ENCODE results near the gene CUBN.

Gene CUBN

GRCh38 chr10:16795410-16796073 is 334.1 kb downstream of the CUBN start:
- no peaks in the 10 kb centered on the region for H3K9me3 ChIP-seq
- no peaks in the 10 kb centered on the region for H3K27me3 ChIP-seq (ENCODE audit: low read depth)
- peaks cover 4% of the 10 kb centered on the region; the same call in 1 of the 2 replicates for H3K4me1 ChIP-seq
- no peaks in the 10 kb centered on the region for H3K36me3 ChIP-seq (replicated peaks)
- no peak overlapping the region for H3K4me3 ChIP-seq
- DNase-seq (ENCODE audit: low spot score in 2 of 2): no peak
- in situ Hi-C loops (cut with MboI; ENCODE audit: low sequenced_read_pairs): loop anchor here (25.0 kb wide), 2 partner anchors 683 to 908 kb away; no protein-coding TSS in a partner anchor

GRCh38 chr10:16794005-16794404 is 335.6 kb downstream of the CUBN start:
- no peaks in the 10 kb centered on the region for H3K36me3 ChIP-seq (replicated peaks)
- no peak for DNase-seq (ENCODE audit: low spot score in 2 of 2)
- in situ Hi-C loops (cut with MboI; ENCODE audit: low sequenced_read_pairs): loop anchor here (25.0 kb wide), 2 partner anchors 682 to 907 kb away; no protein-coding TSS in a partner anchor
- no peaks in the 10 kb centered on the region for H3K9me3 ChIP-seq
- no peak overlapping the region for H3K4me3 ChIP-seq
- H3K27me3 ChIP-seq (ENCODE audit: low read depth): no peaks in the 10 kb centered on the region
- H3K4me1 ChIP-seq: no peaks in the 10 kb centered on the region

GRCh38 chr10:16792675-16793074 is 336.9 kb downstream of the CUBN start:
- Histone ChIP-seq H3K9me3 (no peaks in the 10 kb centered on the region), H3K36me3 (replicated peaks) (no peaks in the 10 kb centered on the region; the same call in 1 of the 2 replicates), H3K4me3 (no peak overlapping the region), H3K27me3 (ENCODE audit: low read depth) (no peaks in the 10 kb centered on the region), H3K4me1 (no peaks in the 10 kb centered on the region)
- no peak for DNase-seq (ENCODE audit: low spot score in 2 of 2)
- in situ Hi-C loops (cut with MboI; ENCODE audit: low sequenced_read_pairs): loop anchor here (25.0 kb wide), 2 partner anchors 680 to 905 kb away; no protein-coding TSS in a partner anchor

- no peak for DNase-seq (ENCODE audit: low spot score in 2 of 2)
- Histone ChIP-seq H3K36me3 (replicated peaks) (no peaks in the 10 kb centered on the region; the same call in 1 of the 2 replicates), H3K27me3 (ENCODE audit: low read depth) (no peaks in the 10 kb centered on the region), H3K4me1 (no peaks in the 10 kb centered on the region), H3K9me3 (no peaks in the 10 kb centered on the region), H3K4me3 (no peak overlapping the region)
- in situ Hi-C loops (cut with MboI; ENCODE audit: low sequenced_read_pairs): loop anchor here (25.0 kb wide), 2 partner anchors 677 to 902 kb away; no protein-coding TSS in a partner anchor
Measured at GRCh38 chr10:16789765-16790164, 339.8 kb downstream of the CUBN start.

- Histone ChIP-seq H3K4me3 (no peak overlapping the region), H3K27me3 (ENCODE audit: low read depth) (no peaks in the 10 kb centered on the region), H3K36me3 (replicated peaks) (no peaks in the 10 kb centered on the region; the same call in 1 of the 2 replicates), H3K4me1 (no peaks in the 10 kb centered on the region), H3K9me3 (no peaks in the 10 kb centered on the region)
- in situ Hi-C loops (cut with MboI; ENCODE audit: low sequenced_read_pairs): loop anchor here (25.0 kb wide), 2 partner anchors 677 to 902 kb away; no protein-coding TSS in a partner anchor
- no peak for DNase-seq (ENCODE audit: low spot score in 2 of 2)
Measured at GRCh38 chr10:16789261-16789660, 340.4 kb downstream of the CUBN start.

GRCh38 chr10:16788778-16789177 is 340.8 kb downstream of the CUBN start:
- in situ Hi-C loops (cut with MboI; ENCODE audit: low sequenced_read_pairs): loop anchor here (25.0 kb wide), 2 partner anchors 676 to 901 kb away; no protein-coding TSS in a partner anchor
- Histone ChIP-seq H3K4me1 (no peaks in the 10 kb centered on the region), H3K27me3 (ENCODE audit: low read depth) (no peaks in the 10 kb centered on the region), H3K4me3 (no peak overlapping the region), H3K9me3 (no peaks in the 10 kb centered on the region), H3K36me3 (replicated peaks) (no peaks in the 10 kb centered on the region; the same call in 1 of the 2 replicates)
- DNase-seq (ENCODE audit: low spot score in 2 of 2): no peak

- in situ Hi-C loops (cut with MboI; ENCODE audit: low sequenced_read_pairs): loop anchor here (25.0 kb wide), 2 partner anchors 676 to 901 kb away; no protein-coding TSS in a partner anchor
- H3K36me3 ChIP-seq (replicated peaks): no peaks in the 10 kb centered on the region; the same call in 1 of the 2 replicates
Measured at GRCh38 chr10:16788125-16788524, 341.5 kb downstream of the CUBN start.

GRCh38 chr10:16787361-16787791 is 342.2 kb downstream of the CUBN start:
- Histone ChIP-seq H3K36me3 (replicated peaks) (no peaks in the 10 kb centered on the region; the same call in 1 of the 2 replicates), H3K9me3 (no peaks in the 10 kb centered on the region), H3K27me3 (ENCODE audit: low read depth) (no peaks in the 10 kb centered on the region), H3K4me3 (no peak overlapping the region), H3K4me1 (0 out of 2 replicates have a peak, but pooled peaks cover 2% of the 10 kb centered on the region)
- in situ Hi-C loops (cut with MboI; ENCODE audit: low sequenced_read_pairs): loop anchor here (25.0 kb wide), 2 partner anchors 675 to 900 kb away; no protein-coding TSS in a partner anchor
- no peak for DNase-seq (ENCODE audit: low spot score in 2 of 2)

More at GRCh38 chr10:16788125-16788524, 341.5 kb downstream of the CUBN start:
- Histone ChIP-seq H3K4me1 (no peaks in the 10 kb centered on the region), H3K4me3 (no peak overlapping the region), H3K27me3 (ENCODE audit: low read depth) (no peaks in the 10 kb centered on the region), H3K9me3 (no peaks in the 10 kb centered on the region)
- DNase-seq (ENCODE audit: low spot score in 2 of 2): no peak

GRCh38 chr10:16780338-16780880 is 349.2 kb downstream of the CUBN start:
- no peaks in the 10 kb centered on the region for H3K27me3 ChIP-seq (ENCODE audit: low read depth)
- DNase-seq (ENCODE audit: low spot score in 2 of 2): peak; percentile 53 to 58
- H3K9me3 ChIP-seq: no peaks in the 10 kb centered on the region
- H3K36me3 ChIP-seq (replicated peaks): no peaks in the 10 kb centered on the region; the same call in 1 of the 2 replicates
- peaks cover 27% of the 10 kb centered on the region for H3K4me1 ChIP-seq
- no peak overlapping the region for H3K4me3 ChIP-seq
- in situ Hi-C loops (cut with MboI; ENCODE audit: low sequenced_read_pairs): loop anchor here (25.0 kb wide), 2 partner anchors 668 to 893 kb away; no protein-coding TSS in a partner anchor

- Histone ChIP-seq H3K4me1 (peaks cover 27% of the 10 kb centered on the region), H3K9me3 (no peaks in the 10 kb centered on the region), H3K27me3 (ENCODE audit: low read depth) (no peaks in the 10 kb centered on the region), H3K4me3 (no peak overlapping the region), H3K36me3 (replicated peaks) (no peaks in the 10 kb centered on the region; the same call in 1 of the 2 replicates)
- DNase-seq (ENCODE audit: low spot score in 2 of 2): peak; percentile 37 to 64
- in situ Hi-C loops (cut with MboI; ENCODE audit: low sequenced_read_pairs): loop anchor here (25.0 kb wide), 2 partner anchors 667 to 892 kb away; no protein-coding TSS in a partner anchor
Measured at GRCh38 chr10:16779384-16779915, 350.2 kb downstream of the CUBN start.

- peak; percentile 38 to 71 for DNase-seq (ENCODE audit: low spot score in 2 of 2)
- no peaks in the 10 kb centered on the region for H3K9me3 ChIP-seq
- H3K4me1 ChIP-seq: peaks cover 27% of the 10 kb centered on the region
- no peak overlapping the region for H3K4me3 ChIP-seq
- in situ Hi-C loops (cut with MboI; ENCODE audit: low sequenced_read_pairs): loop anchor here (25.0 kb wide), 2 partner anchors 665 to 890 kb away; no protein-coding TSS in a partner anchor
- no peaks in the 10 kb centered on the region for H3K27me3 ChIP-seq (ENCODE audit: low read depth)
- H3K36me3 ChIP-seq (replicated peaks): no peaks in the 10 kb centered on the region; the same call in 1 of the 2 replicates
Measured at GRCh38 chr10:16777473-16778370, 351.9 kb downstream of the CUBN start.

GRCh38 chr10:16776896-16777295 is 352.7 kb downstream of the CUBN start:
- Histone ChIP-seq H3K36me3 (replicated peaks) (no peaks in the 10 kb centered on the region; the same call in 1 of the 2 replicates), H3K27me3 (ENCODE audit: low read depth) (no peaks in the 10 kb centered on the region), H3K4me1 (peaks cover 22% of the 10 kb centered on the region), H3K4me3 (no peak overlapping the region), H3K9me3 (no peaks in the 10 kb centered on the region)
- in situ Hi-C loops (cut with MboI; ENCODE audit: low sequenced_read_pairs): loop anchor here (25.0 kb wide), 2 partner anchors 665 to 890 kb away; no protein-coding TSS in a partner anchor
- no peak for DNase-seq (ENCODE audit: low spot score in 2 of 2)
